GM21447 (cell line): Measurements from ENCODE around the gene NCBP1.
A peak's percentile ranks its signal among the peaks of the same experiment; 100 is the strongest.

ENCODE experiments used
- ATAC-seq: cut with Tn5 transposase; IDR thresholded peaks from one replicate; pipeline ENCODE4 v1.9.1; 2021; ENCODE audit not compliant: unreplicated experiment

NCBP1 gene

GRCh38 chr9:97625620-97626019 lies 8.0 kb upstream of the NCBP1 start:
- no peak for ATAC-seq

DNA sequence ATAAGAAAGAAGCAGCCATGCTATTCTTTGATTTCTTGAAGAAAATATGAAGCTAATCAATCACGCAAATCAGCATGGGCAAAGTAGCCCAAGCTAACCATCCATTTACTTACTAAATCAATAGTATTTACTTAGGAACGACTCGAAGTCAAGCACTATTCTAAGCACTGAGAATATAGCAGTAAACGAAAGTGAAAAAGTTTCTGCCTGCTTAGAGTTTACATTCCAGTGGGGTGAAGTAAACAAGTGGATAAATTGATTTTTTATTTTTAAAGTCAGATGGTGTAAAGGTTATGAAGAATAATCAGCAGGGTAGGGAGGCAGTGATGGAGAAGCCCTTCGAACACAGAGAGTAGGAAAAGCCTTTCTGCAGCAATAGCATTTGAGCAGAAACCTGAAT lies 6.0 kb upstream of the NCBP1 start:
- ATAC-seq, result no peak

DNA sequence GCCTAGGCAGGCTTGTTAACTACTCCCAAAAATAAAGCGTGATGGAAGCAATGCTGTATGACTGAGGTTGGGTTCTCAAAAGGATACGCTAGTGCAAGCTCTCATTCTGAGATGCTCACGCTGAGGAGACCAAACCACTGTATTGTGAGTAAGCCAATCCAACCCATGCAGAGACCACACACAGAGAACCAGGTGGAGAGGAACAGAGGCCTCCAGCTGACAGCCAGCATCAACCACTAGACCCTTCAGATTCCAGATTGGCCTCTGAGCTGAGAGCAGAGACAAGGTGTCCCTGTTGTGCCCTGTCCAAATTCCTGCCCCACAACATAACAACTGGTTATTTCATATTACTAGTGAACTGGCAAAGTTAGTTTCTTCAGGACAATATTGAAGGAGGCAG lies 5.0 kb upstream of the NCBP1 start:
- ATAC-seq, result no peak

DNA sequence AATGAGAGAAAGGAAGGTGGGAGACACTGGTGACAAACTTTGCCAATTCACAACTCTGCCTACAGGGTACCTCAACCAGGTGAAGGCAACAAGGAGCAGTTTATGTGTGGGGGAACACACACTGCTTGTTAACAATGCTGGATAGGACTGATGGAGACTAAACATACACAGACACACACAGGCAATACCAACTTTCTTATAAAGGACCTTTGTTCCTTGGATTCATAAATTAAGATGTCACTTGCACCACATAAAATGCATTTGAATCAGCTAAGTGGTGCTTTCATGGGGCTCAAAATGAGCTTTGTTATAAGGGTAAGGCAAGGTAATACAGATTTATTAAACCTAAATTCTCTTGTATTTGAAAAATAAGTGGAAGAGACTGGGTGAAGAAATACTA lies 4.5 kb upstream of the NCBP1 start:
- no peak for ATAC-seq

DNA sequence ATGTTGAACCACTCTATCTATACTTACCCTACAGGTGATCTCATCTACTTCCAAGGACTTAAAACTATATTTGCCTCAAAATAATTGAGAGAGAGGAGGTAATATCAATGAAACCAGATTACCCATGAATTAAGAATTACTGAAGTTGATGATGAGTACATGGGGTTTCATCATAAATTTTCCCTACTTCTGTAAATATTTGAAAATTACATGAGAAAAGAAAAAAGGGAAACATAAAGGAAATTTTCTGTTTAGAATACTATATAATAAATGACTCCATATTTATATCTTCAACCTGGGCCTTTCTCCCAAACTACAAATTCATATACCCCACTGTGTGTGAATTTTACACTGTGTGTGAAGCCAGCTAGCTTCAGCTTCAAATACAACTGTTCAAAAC lies 3.0 kb upstream of the NCBP1 start:
- no peak for ATAC-seq

DNA sequence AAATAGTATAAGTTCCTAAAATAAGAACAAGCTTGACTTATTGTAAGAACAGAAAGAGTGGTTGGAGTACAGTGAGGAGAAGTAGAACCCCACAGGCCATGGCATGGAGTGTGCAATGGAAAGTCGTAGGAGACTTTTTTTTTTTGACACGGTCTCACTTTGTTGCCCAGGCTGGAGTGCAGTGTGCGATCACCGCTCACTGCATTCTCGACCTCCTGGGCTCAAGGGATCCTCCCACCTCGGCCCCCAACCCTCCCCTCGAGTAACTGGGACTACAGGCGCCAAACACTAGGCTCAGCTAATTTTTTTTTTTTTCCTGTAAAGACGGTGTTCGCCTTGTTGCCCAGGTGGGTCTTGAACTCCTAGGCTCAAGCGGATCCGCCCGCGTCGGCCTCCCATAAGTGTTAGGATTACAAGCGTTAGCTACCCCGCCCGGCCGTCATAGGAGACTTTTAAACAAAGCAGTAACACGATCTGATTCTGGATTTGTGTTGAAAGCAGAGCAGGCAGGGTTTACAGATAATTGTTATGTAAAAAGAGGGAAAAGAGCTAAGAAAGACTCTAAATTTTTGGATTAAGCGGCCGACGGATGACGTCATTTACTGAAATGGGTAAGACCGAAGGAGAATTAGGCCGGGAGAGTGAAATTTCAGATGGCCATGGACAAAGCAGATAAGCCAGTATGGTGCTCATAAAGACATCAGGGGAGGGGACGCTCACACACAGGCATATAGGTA lies 1.2 kb upstream of the NCBP1 start:
- peak; percentile 5 for ATAC-seq

- no peak for ATAC-seq
Measured at GRCh38 chr9:97633859-97634490, 354 bp downstream of the NCBP1 start.

- no peak for ATAC-seq
Measured at GRCh38 chr9:97635026-97635425, 1.4 kb downstream of the NCBP1 start.

GRCh38 chr9:97636903-97637302 lies 3.3 kb downstream of the NCBP1 start:
- no peak for ATAC-seq

GRCh38 chr9:97638666-97639065 lies 5.0 kb downstream of the NCBP1 start:
- no peak for ATAC-seq

DNA sequence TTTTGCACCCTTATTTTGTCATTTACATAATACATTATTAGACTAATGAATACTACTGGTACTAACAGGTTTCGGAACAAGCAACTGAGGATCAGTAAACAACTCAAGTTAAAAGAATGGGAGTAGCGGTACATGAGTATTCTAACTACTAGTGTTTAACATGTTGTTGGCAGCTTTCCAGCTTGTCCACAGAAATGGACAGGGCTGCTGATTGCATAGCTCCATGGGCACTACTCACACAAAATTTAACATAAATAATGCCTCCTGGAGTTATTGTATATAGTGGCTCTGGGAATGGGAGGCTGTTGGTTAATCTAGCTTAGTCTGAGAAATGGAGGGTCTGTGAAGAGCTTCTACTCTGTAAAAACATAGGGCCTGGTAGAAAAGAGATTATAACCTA lies 6.7 kb downstream of the NCBP1 start:
- no peak for ATAC-seq

DNA sequence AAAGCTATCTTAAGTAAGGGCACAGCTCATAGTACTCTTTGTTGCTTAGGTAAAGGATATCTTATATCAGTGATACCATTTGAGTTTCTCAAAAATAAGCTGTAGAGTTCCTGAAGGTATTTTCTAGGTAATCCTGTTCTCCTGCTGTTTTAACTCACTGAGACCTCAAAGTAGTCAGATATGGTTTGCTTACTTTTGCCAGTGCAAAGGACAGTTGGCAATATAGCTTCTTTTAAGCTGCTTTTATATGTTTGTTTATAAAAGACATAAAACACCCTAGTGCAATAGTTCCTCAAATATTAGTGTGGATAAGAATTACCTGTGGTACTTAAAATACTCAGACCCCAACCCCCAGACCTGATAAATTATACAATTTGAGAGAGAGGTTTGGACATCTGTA lies 12.1 kb downstream of the NCBP1 start:
- ATAC-seq, result no peak

GRCh38 chr9:97647996-97648395 lies 14.4 kb downstream of the NCBP1 start:
- ATAC-seq, result no peak

GRCh38 chr9:97651646-97652045 lies 18.0 kb downstream of the NCBP1 start:
- ATAC-seq, result no peak

GRCh38 chr9:97658707-97659106 lies 25.1 kb downstream of the NCBP1 start:
- no peak for ATAC-seq

DNA sequence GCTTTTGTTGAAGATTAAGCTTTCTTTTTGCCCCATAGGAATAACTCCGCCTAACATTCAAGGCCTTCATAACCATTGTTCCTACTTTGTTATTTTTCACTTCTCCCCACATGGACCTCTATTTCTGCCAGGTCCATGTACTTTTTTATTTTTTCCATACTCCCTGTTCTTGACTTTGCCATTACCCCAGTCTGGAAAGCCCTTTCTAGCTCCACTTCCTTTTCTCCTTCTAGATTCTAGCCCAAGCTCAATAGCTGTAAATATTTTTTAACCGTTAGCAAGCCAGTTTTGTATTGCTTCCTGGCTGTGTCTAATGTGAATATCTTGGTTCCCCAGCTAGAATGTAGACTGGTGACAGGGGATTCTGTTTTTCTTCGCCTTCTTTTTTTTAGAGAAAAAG lies 26.1 kb downstream of the NCBP1 start:
- no peak for ATAC-seq

- no peak for ATAC-seq
Measured at GRCh38 chr9:97660340-97660739, 26.7 kb downstream of the NCBP1 start.

- ATAC-seq, result no peak
Measured at GRCh38 chr9:97660847-97661246, 27.2 kb downstream of the NCBP1 start.

- no peak for ATAC-seq
Measured at GRCh38 chr9:97665742-97666141, 32.1 kb downstream of the NCBP1 start.

- ATAC-seq, result no peak
Measured at GRCh38 chr9:97666907-97667686, 33.5 kb downstream of the NCBP1 start.

- no peak for ATAC-seq
Measured at GRCh38 chr9:97668485-97668884, 34.9 kb downstream of the NCBP1 start.

DNA sequence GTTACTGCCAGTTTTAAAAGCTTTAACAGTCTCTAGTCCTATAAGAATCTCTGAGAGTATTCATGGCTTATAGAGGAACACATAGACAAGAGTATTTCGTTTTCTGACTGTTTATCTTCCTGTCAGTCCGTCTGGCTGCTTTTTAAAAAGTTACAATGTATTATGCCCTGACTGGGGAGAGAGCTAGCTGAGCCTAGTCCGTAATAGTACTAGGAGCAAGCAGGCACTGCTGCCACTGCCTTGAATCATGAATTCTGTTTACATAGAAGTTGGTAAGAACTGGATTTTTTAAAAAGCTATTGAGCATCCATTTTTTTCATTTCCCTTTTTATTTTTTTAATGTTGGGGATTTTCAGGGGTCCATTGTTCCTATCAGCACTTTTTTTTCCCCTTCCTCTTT lies 37.0 kb downstream of the NCBP1 start:
- ATAC-seq, result no peak
